ENCODE results near the gene ACACB. TPM values are rescaled to one million over a fixed set of nuclear protein-coding genes. Genes with fewer than 3 reads are reported as not detected.

ACACB gene
- total RNA-seq, 1 experiment from 2014 or later = 20.0 TPM

DNA sequence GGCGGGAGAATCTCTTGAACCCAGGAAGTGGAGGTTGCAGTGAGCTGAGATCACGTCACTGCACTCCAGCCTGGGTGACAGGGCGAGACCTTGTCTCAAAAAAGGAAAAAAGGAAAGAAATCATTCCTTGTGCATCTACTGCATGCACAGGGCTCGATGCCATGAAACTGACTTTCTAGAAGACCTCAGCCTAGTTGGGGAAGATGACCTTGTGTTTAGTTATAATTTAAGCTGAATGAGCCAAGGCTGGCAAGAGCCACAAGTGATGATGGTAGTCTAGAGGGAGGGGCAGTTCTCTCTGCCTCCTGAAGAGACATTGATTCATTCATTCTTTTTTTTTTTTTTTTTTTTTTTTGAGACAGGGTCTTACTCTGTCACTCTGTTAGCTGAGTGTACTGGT is 24.2 kb downstream of the ACACB start:
- DNase-seq (ENCODE audit: low spot score) (no peak), ATAC-seq (no peak)
- no peaks in the 10 kb centered on the region for H3K4me1 Mint-ChIP-seq
- H3K4me3 Mint-ChIP-seq = no peak overlapping the region
- H3K9me3 Mint-ChIP-seq = peaks cover 13% of the 10 kb centered on the region
- no peaks in the 10 kb centered on the region; the same call in 1 of the 2 replicates for H3K27me3 Mint-ChIP-seq (ENCODE audit: low read depth)
- ChIA-PET POLR2A (interaction anchor here (0.7 kb wide), 1 partner anchor 1184 kb away, joined by 10 read pairs; no protein-coding TSS in a partner anchor), CTCF (interaction anchor here (1.3 kb wide), 1 partner anchor 29 kb away, joined by 3 read pairs; no protein-coding TSS in a partner anchor)
- H3K27ac Mint-ChIP-seq = no peak overlapping the region
- no peak for TF ChIP-seq SOX15 (CRISPR knock-in tag; IDR thresholded peaks at IDR 0.05)
- TF ChIP-seq ELF4 (CRISPR knock-in tag; IDR thresholded peaks at IDR 0.05; ENCODE audit: low read depth) = no peak
- no peak for TF ChIP-seq ATF1 (CRISPR knock-in tag; IDR thresholded peaks at IDR 0.05)
- TF ChIP-seq ZNF317 (CRISPR knock-in tag; IDR thresholded peaks at IDR 0.05; ENCODE audit: borderline replicate concordance, low read depth) = no peak
- no peaks in the 10 kb centered on the region for H3K36me3 Mint-ChIP-seq

DNA sequence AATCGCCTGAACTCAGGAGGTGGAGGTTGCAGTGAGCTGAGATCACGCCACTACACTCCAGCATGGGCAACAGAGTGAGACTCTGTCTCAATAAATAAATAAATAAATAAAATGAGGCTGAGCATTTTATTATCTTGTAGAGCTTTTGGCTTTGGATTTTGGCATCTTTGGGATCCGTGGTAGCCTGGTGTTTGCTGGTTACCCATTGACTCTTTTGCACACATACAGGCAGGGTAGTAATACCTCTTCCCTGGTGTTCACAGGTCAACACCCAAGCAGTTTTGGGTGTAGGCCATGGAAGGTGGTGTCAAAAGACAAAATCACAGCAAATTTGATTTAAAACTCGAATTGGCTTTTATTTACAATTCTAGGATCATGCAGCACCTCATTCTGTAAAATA is 27.8 kb downstream of the ACACB start:
- no peak overlapping the region for H3K4me3 Mint-ChIP-seq
- no peaks in the 10 kb centered on the region for H3K9me3 Mint-ChIP-seq
- DNase-seq (ENCODE audit: low spot score) = no peak
- no peaks in the 10 kb centered on the region; the same call in 1 of the 2 replicates for H3K27me3 Mint-ChIP-seq (ENCODE audit: low read depth)
- CTCF ChIA-PET = interaction anchor here (1.7 kb wide), 1 partner anchor 10 kb away, joined by 4 read pairs; no protein-coding TSS in a partner anchor
- POLR2A ChIA-PET = no interaction called here
- no peaks in the 10 kb centered on the region for H3K4me1 Mint-ChIP-seq
- no peaks in the 10 kb centered on the region for H3K36me3 Mint-ChIP-seq
- H3K27ac Mint-ChIP-seq = no peak overlapping the region
- no peak for ATAC-seq
- no peak for TF ChIP-seq CBFB (CRISPR knock-in tag; IDR thresholded peaks at IDR 0.05; ENCODE audit: low read depth)
- TF ChIP-seq, protein P1, sequence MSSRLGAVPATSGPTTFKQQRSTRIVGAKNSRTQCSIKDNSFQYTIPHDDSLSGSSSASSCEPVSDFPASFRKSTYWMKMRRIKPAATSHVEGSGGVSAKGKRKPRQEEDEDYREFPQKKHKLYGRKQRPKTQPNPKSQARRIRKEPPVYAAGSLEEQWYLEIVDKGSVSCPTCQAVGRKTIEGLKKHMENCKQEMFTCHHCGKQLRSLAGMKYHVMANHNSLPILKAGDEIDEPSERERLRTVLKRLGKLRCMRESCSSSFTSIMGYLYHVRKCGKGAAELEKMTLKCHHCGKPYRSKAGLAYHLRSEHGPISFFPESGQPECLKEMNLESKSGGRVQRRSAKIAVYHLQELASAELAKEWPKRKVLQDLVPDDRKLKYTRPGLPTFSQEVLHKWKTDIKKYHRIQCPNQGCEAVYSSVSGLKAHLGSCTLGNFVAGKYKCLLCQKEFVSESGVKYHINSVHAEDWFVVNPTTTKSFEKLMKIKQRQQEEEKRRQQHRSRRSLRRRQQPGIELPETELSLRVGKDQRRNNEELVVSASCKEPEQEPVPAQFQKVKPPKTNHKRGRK (CRISPR knock-in tag; IDR thresholded peaks at IDR 0.05; ENCODE audit: borderline replicate concordance) = no peak
- no peak for TF ChIP-seq EMX1 (CRISPR knock-in tag; IDR thresholded peaks at IDR 0.05)
- no peak for TF ChIP-seq ZNF263 (CRISPR knock-in tag; IDR thresholded peaks at IDR 0.05; ENCODE audit: low read depth)
- no peak for TF ChIP-seq RORB (CRISPR knock-in tag; IDR thresholded peaks at IDR 0.05)
- TF ChIP-seq RELA (CRISPR knock-in tag; IDR thresholded peaks at IDR 0.05; ENCODE audit: borderline replicate concordance) = no peak
- TF ChIP-seq PREB (CRISPR knock-in tag; IDR thresholded peaks at IDR 0.05; ENCODE audit: borderline replicate concordance) = no peak
- TF ChIP-seq NR2C2 (CRISPR knock-in tag; IDR thresholded peaks at IDR 0.05) = no peak
- TF ChIP-seq MYBL2 (CRISPR knock-in tag; IDR thresholded peaks at IDR 0.05) = no peak
- no peak for TF ChIP-seq AR (CRISPR knock-in tag; IDR thresholded peaks at IDR 0.05)
- TF ChIP-seq ZNF232 (CRISPR knock-in tag; IDR thresholded peaks at IDR 0.05) = no peak
- TF ChIP-seq, protein P2, sequence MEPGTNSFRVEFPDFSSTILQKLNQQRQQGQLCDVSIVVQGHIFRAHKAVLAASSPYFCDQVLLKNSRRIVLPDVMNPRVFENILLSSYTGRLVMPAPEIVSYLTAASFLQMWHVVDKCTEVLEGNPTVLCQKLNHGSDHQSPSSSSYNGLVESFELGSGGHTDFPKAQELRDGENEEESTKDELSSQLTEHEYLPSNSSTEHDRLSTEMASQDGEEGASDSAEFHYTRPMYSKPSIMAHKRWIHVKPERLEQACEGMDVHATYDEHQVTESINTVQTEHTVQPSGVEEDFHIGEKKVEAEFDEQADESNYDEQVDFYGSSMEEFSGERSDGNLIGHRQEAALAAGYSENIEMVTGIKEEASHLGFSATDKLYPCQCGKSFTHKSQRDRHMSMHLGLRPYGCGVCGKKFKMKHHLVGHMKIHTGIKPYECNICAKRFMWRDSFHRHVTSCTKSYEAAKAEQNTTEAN (CRISPR knock-in tag; IDR thresholded peaks at IDR 0.05) = no peak
- no peak for TF ChIP-seq PRDM15 (CRISPR knock-in tag; IDR thresholded peaks at IDR 0.05)
- TF ChIP-seq, protein P3, sequence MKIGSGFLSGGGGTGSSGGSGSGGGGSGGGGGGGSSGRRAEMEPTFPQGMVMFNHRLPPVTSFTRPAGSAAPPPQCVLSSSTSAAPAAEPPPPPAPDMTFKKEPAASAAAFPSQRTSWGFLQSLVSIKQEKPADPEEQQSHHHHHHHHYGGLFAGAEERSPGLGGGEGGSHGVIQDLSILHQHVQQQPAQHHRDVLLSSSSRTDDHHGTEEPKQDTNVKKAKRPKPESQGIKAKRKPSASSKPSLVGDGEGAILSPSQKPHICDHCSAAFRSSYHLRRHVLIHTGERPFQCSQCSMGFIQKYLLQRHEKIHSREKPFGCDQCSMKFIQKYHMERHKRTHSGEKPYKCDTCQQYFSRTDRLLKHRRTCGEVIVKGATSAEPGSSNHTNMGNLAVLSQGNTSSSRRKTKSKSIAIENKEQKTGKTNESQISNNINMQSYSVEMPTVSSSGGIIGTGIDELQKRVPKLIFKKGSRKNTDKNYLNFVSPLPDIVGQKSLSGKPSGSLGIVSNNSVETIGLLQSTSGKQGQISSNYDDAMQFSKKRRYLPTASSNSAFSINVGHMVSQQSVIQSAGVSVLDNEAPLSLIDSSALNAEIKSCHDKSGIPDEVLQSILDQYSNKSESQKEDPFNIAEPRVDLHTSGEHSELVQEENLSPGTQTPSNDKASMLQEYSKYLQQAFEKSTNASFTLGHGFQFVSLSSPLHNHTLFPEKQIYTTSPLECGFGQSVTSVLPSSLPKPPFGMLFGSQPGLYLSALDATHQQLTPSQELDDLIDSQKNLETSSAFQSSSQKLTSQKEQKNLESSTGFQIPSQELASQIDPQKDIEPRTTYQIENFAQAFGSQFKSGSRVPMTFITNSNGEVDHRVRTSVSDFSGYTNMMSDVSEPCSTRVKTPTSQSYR (CRISPR knock-in tag; IDR thresholded peaks at IDR 0.05) = no peak
- TF ChIP-seq ZBTB21 (CRISPR knock-in tag; IDR thresholded peaks at IDR 0.05; ENCODE audit: borderline replicate concordance) = no peak
- TF ChIP-seq FOXP1 (CRISPR knock-in tag; IDR thresholded peaks at IDR 0.05; ENCODE audit: borderline replicate concordance) = no peak
- TF ChIP-seq CREB1 (CRISPR knock-in tag; IDR thresholded peaks at IDR 0.05) = no peak
- TF ChIP-seq OVOL2 (CRISPR knock-in tag; IDR thresholded peaks at IDR 0.05; ENCODE audit: borderline replicate concordance) = no peak
- TF ChIP-seq ESRRA (CRISPR knock-in tag; IDR thresholded peaks at IDR 0.05; ENCODE audit: borderline replicate concordance) = no peak
